Stimulated activated CD4-positive, alpha-beta T cell treated with anti-CD3 and anti-CD28 coated beads, Interleukin-12 subunit alpha, Interleukin-12 subunit beta, amount 100 ng/mL, for 48 hours (primary cell): ENCODE data around the gene RNF26.

ENCODE experiments used
- DNase-seq, 3 donors: peaks; one replicate each; pipeline ENCODE4 v3.0.0-alpha.2; 2020; ENCODE audit warnings: low read depth in 2 of 3, low spot score in 1 of 3

The RNF26 gene

DNA sequence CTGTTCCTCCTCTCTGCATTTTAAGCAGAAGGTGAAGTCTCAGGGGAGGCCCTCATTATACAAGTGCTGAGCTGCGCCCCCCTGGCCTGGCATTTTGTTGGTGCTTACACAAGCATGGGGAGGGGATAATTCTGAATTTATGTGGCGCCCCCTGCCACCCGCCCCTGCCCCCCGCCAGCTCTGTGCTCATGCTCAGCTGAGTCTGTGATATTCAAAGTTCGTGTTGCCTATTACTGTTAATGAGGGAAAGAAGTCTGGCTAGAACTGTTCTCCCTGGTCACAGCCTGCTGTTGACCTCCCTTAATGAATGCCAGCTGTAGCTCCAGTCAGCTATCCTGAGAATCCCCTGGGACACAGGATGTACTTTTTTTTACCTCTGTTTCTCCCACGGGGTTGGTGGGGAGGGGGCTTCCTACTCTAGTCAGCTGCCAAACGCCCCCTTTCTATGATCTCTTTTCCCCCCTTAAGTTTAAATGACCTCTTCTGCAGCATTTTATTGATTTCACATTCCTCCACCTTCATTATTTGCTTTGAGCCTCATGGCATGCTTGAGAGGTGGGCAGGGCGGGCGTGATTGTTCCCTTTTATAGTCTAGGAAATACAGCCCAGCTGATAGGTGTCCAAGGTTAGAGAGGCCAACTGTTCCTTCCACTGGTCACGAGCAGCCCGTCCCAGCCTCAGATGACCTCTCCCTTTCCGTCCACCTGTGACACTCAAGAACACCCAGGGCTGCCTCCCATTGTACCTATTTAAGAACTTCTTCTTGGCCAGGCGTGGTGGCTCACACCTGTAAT is 35.0 kb downstream of the RNF26 start:
- no peak for DNase-seq

DNA sequence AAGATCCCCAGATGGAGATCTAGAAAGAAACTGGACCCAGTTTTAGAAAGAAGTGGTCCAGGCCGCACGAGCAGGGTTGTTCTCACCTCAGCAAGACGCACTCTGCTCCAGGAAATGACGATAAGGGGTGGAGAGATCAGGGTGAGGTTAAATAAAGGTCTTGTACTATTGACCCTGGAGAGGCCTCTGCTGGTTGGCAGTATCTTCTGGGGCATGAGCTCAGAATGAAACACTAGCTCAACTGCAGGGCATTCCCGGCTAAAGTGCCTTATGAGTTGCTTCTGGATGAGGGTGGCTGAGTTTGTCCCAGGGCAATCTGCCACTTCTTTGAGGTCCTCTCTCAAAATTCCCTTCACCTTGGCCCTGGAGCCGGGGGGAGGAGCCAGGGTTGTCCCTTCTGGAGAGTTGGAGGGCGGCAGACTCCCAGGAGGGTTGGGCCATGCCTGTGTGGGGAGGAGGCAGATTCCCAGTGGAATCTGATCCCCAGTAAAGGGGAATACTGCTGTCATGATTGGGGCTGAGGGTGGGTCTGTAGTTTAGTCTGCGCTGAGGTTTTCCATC is 36.2 kb downstream of the RNF26 start:
- no peak for DNase-seq

- DNase-seq: no peak
These were observed 36.8 kb downstream of the RNF26 start for GRCh38 chr11:119371067-119371601.

DNA sequence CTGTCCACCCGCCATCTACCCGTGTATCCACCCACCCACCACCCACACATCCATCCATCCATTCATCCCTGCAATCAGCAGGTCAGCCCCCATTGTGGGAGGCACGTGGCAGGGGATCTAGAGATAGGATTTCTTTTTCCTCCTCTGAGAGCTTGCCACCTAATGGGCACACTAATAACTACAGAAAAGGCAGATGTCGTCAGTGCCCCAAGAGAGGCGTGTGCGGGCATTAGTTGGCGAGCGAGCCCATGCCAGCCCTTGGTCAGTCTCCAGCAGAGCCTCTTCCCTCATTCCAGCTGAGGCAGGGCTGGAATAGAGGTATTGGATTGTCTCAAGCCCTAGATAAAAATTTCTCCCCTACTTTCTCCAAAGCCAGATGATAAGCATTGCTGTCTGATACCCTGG is 37.5 kb downstream of the RNF26 start:
- no peak for DNase-seq

DNA sequence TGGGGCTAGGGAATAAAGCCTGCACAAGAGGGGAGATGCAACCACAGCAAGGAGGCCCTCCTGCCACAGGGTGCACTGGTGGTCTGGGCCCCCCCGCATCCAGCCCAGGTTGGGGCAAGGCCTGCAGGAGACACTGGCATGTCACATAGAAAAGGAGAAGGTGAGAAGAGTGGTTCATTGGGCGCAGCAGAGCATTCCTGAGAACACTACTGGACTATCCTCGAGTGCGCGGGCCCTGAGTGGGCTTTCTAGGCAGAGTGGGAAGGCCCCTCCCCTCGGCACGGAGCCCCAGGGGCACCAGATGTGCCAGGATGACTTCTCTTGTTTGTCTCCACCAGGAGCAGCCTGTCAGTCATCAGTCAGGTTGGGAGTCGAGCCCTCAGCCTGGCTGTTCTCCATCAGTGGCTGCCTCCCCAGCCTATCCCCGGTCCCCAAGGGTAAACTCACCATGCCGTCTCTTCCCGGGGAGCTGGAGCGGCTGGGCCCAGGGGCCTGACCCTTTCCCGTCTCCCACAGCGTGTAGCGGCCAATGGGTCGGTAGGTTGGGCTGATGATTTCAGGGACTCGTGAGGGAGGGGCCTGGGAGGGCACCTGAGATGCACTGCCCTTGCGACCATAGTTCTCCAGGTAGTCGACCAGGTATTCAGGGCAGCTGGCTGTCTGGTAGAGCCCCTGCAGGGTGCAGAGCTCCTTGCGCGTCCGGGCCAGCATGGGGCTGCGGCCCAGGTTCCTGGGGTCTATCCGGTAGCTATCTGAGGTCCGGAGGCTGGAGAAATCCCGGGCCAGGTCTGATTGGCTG is 38.1 kb downstream of the RNF26 start:
- no peak for DNase-seq

GRCh38 chr11:119373059-119373920 is 39.0 kb downstream of the RNF26 start:
- DNase-seq: no peak

GRCh38 chr11:119373921-119374631 is 39.7 kb downstream of the RNF26 start:
- DNase-seq: peak in 2 of 3 donors; percentile 28 to 40

DNA sequence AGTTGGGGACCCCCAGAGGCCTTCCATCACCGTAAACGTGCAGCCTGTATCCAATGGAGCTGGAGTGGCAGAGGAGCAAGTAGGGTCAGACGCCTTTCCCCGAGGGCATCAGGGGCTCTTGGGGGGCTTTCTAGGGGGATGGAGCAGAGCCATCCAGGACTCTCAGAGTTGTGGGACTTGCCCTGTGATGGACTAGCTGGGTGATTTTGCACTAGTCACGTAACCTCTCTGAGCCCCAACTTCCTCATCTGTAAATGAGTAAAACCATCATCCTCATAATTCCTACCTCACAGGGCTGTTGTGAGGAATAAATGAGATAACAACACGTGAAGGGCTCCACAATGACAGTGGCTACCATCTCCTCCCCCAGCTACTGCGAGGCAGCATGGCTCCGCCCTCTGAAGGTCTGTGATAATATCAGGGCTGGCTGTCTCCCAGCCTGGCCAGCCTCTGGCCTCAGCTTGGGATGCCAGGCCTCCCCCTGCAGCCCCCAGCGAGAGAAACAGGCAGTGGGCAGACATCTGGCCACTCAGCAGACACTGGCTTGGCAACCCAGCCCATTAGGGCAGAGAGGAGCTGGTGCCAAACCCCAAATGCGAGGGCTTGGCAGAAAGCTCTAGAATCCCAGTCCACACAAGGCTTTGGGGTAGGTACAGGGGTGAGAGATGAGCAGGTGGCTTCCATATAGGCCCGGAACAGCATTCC is 40.5 kb downstream of the RNF26 start:
- DNase-seq: no peak

- no peak for DNase-seq
These were observed 41.2 kb downstream of the RNF26 start for GRCh38 chr11:119375337-119376196.

GRCh38 chr11:119376197-119376847 is 42.0 kb downstream of the RNF26 start:
- no peak for DNase-seq

- DNase-seq: no peak
These were observed 43.0 kb downstream of the RNF26 start for GRCh38 chr11:119377112-119377901.

GRCh38 chr11:119377961-119378667 is 43.8 kb downstream of the RNF26 start:
- no peak for DNase-seq

- no peak for DNase-seq
These were observed 44.6 kb downstream of the RNF26 start for GRCh38 chr11:119378851-119379465.

DNA sequence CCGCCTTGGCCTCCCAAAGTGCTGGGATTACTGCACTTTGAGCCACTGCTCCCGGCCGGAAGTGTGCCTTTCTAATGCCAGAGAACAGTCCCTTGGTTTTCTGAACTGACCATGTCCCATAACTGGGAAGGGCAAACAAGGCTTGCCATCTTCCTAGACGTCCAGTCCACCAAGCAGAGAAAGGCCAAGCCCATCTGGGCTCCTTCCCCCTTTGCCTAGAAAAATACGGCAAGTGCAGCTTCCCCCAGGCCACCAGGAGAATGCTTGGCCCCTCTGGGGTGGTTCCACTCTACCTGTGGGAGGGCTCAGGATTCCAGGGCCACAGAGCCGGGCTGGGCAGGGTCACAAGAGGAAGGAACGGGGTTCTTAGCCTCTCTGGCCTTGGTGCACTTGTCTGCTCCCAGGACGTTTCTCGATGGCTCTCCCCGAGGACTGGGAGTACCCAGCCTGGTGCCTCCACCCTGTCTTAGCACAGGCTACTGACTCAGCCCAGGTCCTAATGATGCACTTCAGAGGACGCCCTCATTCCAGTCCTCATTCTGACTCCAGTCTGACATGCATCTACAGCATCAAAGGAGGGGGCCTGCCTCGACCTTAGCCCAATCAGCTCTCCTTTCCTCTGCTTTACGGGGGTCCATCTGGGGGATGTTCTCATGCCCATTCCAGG is 46.0 kb downstream of the RNF26 start:
- no peak for DNase-seq

DNA sequence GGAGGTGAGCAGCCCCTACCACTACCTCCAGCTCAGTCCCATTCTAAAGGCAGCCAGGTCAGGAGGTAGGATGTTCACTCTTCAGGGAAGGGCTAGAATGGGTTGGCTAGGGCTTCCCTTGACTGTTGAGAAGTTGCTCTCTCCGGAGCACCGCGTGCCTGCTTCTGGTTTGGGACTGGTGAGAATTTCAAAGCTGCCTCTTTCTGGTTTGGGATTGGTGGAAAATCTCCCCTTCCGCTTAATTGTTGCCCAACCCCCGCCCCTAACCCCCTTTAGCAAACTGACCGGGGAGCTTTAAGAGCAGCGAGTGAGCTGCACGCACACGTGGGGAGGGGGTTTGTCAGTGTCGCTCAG is 46.5 kb downstream of the RNF26 start:
- no peak for DNase-seq
